ENCODE results near the gene PIEZO2.

PIEZO2 gene

DNA sequence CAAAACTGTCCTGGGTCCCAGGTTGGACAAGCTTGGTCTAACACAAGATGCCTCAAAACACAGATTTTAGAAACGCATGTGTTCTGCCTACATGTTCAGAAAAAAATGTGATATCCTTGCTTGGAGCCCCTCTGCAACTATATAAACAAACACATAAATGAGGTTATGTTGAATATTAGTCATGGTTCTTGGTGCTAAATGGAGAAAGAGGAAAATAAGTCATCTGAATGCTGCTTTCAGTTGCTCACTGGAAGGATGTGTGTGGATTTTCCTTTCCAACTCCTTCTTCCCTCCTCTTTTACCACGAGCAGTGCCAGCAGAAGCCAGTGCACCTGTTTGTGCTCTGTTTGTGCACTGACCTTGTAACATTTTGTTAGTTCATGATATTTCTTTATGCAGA, 85.3 kb downstream of the PIEZO2 start:
- DNase-seq, result no peak

DNA sequence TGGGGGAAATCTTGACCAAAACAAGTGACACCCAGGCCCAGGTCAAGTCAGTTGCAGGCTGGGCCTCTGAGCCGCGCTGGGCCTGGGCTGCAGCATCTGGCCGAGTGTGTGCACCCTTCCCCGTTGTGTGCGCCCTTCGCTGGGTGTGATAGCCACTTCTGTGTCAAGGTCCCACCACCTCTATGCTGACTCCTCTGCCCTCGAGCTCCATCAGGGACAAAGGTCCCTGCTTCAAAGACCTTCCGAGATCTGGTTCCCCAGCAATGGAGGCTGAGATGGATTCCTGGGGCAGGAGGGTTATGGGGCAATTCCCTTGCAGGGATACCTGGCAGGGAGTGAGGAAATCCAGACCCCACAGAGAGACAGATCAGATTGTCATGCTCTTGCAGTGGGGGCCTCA, 93.6 kb downstream of the PIEZO2 start:
- no peak for DNase-seq

DNA sequence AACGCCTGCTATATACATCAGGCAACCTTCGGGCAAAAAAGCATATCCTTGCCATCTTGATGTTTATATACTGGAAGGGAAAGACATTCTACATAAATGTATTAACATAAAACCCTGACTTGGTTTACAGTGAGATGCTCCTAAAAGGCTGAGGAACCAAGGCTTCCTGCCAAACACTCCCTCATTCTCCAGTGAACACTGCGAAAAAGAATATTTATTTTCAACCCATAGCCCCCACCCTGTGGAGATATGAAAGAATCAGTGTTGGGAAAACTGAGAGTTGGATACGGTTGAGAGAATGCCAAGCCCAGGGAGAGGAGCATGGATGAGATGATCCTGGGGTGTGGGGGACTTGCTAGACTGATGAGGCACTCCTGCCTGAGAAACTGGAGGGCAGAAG, 94.9 kb downstream of the PIEZO2 start:
- no peak for DNase-seq

DNA sequence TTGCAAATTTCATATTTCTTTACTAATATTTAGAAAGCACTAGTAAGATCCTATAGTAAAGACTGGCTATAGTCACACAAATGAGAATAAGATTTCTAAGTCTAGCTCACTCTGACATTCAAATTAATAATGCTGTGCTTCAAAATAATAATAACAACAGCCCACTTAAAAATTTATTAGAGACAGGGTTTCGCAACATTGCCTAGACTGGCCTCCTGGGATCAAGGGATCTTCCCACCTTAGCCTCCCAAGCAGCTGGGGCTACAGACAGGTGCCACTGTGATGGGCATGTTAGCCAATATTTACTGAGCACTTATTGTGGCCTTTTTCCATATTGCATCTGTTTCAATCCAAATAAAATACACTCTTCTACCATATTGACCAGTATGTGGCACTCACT, 96.1 kb downstream of the PIEZO2 start:
- DNase-seq, result no peak

DNA sequence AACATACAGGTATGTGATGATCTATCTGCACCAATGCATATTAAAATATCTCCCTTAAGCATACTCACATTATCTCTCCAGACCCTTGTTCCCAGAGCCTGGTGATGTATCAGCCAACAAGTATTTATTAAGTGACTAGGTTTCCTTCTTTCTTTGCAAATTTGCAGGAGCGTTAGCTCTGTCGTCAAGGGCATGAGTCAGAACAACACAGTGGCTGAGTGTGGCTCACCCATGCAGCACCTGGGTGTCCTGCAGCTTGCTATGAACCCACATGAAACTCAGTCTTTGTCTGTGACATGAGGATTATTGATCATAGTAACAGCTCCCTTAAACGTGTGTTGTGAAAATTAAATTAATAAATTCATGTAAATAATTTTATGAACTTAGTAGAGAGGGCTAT, 96.6 kb downstream of the PIEZO2 start:
- no peak for DNase-seq

DNA sequence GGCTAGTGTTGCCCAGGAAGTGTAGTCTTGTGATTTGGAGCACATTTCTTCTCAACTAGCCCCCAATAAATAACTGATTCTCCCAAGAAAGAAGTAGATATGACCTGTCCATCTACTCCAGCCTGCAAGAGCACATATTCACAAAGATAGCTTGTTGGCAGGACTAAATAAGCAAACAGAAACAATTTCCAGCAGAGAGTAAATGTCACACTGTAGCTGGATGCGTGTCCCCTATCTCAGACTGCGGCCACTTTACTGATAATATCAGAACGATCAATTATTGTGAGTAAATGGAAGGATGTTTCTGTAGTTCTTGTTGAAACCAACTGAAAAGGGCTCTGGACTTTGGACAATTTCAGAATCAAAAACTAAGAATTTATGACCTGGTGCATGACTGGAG, 97.9 kb downstream of the PIEZO2 start:
- DNase-seq, result no peak

DNA sequence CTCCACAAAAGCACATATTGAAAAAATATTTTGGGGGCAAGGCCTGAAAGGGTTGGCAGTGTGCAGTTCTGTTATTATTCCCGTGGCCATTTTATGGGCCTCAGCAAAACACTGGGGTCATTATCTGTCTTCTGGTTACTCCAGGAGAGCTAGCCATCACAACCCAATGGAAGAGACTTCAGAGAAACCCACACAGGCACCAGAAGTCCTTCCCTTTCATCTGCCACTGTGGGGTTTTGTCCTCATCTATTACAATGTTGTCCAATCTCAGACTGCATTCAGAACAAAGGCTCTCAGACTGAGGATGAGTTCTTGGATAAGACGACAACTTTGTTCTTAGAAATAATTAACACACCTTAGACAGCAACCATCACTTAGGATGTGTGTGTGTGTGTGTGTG, 98.4 kb downstream of the PIEZO2 start:
- DNase-seq, result no peak

DNA sequence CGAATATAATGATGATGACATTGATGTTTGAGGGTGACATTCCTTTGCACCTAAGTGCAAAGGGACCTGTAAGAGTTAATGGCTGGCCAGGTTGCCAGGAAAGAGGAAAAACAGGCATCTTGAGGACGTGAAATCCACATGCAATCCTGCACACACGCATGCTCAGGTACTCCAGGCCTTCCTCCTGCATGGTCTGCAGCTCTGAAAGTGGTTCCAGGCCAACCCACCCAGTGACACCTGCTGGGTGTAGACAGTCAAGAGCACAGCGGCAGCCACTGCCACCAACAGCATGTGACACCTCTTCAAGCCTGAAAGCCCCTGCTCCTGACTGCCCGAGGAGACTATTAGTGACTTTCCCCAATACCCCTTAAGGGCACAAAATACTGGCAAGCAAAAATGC, 101.6 kb downstream of the PIEZO2 start:
- no peak for DNase-seq

DNA sequence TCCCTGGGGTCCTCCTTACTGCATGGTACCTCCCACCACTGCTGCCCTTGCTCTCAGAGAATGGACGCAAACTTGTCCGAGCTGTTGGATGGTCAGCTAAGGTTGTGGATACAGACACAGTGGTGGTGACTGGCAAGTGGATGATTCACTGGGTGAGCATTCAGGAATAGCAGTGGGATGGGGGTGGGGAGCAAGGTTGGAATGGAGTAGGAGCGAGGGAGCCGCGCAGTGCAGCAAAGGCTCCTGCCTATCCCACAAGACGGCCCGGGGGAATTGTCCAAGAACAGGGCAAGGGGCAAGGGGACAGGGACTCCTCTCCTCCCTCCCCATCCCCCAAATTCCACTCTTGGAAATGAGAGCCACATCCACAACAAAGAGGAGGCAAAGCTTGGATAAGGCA, 102.2 kb downstream of the PIEZO2 start:
- no peak for DNase-seq

DNA sequence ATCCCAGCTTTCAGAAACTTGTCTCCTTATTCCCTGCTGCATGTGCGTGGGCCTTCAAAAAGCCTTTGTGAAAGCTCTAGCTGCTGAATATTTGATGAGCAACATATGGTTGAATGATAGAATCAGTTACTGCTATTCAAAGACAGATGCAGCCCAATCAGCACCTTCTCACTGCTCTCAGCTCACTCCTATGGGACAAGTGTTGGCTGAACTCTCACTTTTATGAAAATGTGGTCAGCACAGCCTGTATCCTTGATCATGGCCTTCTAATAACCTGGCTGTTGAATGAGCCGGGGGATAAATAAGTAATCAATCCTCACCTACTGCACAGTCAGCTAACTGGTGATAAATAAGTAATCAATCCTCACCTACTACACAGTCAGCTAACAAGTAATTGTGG, 103.2 kb downstream of the PIEZO2 start:
- DNase-seq, result no peak

DNA sequence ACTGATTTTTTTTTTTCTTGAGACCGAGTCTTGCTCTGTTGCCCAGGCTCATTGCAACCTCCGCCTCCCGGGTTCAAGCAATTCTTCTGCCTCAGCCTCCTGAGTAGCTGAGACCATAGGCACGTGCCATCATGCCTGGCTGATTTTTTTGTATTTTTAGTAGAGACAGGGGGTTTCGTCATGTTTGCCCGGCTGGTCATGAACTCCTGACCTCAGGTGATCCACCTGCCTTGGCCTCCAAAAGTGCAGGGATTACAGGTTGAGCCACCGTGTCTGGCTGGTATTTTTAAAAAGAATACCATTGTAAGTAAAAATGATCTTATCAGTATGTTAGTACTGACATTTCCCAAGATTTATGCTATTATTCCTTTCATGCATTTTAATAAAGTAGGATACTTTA, 105.7 kb downstream of the PIEZO2 start:
- DNase-seq, result no peak

DNA sequence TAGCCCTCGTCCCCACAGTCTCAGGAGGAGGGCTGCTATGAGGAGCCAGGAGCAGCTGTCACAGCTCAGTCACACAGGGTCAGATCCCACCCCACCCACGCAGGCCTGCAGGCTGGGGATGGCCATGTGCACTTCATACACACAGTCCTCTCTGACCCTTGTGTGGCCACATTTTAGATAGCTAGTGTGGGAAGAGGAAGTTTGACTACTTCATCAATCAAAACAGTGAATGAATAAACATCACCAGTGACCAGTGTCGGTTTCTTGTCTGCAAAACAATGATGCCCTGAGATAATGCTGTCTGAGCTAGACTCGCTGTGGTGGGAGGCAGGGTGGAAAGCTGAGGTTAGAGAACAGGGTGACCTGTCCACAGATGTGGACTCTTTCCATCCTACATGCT, 107.1 kb downstream of the PIEZO2 start:
- DNase-seq, result no peak

DNA sequence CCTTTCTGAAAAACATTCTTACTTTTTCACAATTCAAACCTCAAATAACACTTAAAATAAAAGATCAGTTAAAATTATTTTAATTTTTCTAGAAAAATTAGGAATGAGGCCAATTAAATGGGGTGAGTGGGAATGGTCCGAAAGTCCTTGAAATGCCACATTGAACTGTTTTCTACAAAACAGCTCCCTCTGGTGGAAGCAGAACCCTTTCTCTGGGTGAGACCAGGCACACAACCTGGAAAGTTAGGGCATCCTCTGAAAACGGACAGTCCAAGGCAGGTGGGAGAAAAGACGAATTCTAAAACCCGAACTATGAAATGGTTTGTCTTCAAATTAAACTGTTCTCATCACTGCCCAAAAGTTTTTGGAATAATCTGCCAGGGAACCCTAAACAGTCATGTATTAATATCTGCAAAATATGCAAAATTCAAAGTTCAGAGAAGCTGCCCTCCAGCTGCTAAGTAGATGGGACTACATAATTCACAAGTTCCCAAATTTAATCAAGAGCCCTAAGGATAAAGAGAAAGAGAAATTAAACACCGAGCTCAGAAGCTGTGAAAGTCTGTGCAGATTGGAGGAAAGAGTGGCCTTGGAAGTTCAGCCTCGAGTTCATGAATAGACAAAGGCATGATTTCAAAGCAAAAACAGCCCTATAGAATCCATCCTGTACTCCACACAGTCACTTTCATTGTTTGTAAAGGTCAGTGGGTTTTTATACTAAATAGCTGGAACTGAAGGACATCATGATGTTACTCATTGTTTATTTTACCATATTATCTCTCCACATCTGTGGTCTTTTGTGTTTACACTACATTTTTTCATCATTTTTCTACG, 108.3 kb downstream of the PIEZO2 start:
- DNase-seq, result peak; percentile 55 to 76 (median 72)

DNA sequence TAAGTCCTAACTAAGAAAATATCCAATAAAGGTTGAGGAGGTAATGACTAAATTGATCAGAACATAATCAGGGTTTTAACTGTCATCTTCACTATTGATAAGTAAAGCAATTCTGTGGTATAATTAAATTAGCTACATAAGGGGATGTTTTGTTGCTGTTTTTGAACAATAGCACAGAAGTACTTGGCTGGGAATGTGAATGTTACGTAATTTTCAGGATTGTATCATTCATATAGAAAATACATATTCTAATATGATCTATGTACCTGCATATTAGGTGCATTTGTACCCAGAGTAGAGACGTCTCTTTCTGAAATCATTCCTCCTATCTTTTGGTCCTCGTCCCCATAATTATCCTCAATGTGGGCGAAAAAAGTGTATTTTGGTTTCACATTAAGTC, 109.0 kb downstream of the PIEZO2 start:
- no peak for DNase-seq

DNA sequence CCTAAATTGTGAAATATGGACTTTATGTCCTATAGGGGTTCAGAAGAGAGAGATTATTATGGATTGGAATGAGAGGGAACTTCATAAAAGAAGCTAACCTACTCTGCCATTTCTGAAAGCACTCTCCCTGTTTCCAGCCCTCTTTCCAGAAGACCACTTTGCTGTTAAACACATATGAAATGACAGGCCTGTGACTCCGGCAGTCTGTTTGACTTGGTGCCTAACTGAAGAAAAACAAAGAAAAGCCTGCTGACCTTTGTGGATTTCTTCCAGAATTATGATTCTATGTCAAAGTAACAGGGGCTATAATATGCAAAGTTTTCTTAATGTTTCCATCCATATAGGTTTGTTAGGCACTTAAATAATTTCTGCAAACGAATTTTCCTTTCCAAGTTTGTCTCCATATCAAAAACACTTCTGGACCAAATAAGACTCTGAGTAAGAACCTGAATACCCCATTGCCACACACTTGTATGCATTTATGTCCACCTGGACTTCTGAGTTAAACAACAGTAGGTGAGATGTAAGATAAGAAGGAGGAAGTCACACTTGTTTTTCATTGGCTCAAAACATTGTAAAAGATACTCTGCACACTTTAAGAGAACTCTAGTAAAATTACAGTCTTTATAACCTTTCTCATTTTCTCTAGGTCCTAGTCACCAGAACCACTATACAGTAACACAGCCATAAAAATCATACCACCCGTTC, 111.7 kb downstream of the PIEZO2 start:
- no peak for DNase-seq

DNA sequence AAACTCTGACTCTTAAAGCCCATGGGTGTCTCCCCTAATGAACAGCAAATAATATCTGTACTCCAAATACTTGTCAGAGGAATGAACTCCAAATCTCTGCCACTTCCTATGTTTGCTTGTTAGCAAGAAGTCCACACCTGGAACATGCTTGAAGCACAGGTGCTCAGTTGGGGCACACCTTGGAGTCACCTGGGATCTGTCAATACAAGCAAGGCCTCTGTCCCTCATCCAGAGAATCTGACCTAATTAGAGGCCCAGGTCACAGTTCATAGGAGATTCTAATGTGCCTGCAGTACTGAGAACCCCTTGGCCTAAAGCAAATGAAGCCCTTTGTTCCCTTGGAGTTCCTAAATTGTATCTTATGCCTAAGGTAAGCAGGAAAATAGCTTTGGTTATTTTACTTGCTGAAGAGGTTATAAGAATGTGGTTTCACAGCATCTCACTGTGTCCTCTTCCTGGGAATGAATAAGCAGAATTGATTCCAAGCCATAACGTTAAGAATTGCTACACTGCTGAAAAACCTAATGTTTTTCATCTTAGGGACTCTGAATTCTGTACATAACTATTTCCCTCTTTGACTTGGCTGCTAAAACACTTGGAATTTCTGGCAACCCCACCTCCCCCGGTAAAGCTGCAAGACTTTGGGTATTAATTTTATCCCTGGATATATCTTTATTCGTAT, 113.4 kb downstream of the PIEZO2 start:
- no peak for DNase-seq

DNA sequence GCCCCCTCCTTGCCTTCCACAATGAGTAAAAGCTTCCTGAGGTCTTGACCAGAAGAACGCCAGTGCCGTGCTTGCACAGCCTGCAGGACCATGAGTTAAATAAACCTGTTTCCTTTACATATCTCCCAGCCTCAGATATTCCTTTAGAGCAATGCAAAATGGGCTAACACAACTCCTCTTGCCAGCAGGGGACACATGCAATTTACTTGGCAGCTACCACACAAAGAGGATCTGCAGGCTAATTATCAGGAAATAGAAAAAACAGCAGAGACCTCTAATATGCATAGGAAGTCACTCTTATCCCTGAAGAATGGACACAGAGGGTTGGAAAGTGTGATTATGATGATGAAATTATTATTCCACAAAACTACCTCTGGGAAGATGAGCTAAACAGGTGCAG, 114.0 kb downstream of the PIEZO2 start:
- DNase-seq, result no peak

DNA sequence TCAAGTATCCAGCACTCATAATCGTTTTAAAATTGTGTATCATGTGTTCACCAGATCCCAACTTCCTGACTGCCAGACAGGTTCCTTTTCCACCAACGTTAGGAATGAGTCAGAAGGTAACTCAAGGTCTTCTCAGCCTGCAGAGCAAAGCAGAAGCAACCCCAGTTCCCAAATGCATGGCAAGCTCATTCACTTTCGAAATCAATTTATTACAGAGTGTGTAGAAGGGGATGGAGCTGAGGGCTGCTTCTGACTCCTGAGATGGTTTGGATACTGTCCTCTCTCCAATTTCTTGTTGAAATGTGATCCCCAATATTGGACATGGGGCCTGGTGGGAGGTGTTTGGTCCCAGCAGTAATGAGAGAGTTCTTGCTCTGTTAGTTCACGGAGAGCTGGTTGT, 114.5 kb downstream of the PIEZO2 start:
- peak; percentile 56 to 57 (median 57) for DNase-seq

DNA sequence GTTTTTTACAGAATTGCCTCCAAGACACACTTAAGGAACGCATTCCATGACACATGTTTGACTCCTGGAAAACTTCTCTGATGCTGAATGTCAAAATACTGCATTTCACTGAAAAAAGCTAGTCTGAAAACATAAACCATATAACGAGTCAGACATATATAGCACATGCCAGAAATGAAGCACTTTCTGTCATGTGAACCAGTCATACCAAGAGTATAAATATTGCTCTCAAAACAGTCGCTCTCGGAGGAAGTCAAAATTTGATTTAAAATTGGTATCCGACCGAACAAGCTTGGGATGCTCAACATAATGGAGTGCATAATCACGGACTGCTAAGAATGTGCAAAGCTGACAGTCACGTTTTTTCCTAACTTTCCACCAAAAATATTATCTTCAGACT, 115.9 kb downstream of the PIEZO2 start:
- DNase-seq, result no peak

DNA sequence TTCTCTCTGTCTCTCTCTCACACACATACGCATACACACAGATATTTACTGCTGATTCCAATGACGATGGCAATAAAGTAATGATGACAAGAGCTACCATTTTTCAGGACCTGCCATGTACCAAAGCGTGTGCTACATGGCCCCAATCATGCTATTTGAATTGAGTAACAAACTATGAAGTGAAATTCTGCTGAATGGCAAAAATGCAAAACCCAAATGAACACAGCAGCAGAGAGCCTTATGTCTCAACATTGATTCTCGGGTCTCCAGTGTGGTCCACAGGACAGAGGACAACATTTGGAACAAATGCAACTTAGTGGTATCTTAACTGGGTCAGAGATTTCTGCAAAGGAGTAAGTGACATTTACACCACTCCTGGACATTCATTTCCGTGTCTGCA, 117.4 kb downstream of the PIEZO2 start:
- DNase-seq, result no peak

DNA sequence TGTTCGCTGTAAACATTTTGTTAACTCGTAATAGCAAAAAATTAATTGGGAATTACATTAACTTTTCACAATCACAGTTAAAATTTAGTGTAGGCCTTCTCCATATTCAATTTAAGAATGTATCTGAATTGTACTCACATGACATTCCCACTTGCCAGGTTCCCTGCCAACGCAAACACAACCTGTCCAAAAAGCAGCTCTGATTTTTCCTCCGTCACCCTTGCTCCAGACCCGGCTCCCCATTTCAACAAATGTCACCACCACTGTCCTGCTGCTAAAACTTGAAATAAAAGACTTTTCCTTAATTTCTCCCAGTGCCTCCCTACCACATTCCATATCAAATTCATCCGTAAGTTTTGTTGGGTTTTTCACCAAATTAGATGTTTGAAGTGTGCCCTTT, 120.3 kb downstream of the PIEZO2 start:
- no peak for DNase-seq

DNA sequence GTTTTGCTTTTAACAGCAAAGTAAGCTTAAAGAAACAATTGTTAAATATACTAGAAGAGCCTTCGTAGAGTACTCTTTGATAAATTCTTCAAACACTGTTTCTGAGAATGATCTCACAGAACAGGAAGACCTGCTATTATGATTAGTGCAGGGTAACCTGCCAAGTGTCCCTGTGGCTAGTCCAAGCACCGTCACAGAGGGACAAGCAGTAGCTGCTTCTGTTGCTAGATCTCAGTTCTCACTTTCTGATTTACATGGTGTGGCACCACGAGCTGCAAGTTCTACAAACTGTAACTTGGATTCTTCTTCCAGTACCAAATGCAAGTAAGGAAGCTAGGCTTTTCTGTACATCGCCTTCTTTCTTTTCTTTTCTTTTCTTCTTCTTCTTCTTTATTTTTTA, 121.5 kb downstream of the PIEZO2 start:
- DNase-seq, result no peak

DNA sequence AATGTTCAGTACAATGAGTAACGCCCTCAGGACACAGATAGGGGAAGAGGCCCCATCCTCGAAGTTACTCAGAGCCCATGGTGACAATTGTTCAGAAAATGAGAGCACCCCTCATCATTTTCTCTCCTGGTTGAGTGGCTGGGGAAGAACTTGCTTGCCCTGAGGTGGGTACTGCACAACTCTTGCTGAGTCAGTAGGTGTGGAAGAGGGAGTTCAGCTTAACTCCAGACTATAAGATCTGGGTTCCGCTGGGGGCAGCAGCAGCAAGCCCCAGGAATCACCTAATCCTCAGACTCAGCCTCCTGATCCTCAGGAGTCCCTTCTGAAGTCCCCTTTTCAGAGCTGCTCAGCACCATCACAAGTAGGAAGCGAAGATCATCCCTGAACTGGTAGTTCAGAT, 123.7 kb downstream of the PIEZO2 start:
- no peak for DNase-seq

Measured in suppressor macrophage treated with lipopolysaccharide for 1 hour (primary cell).